Measurements from ENCODE around the gene TFAP2A.
A peak's percentile ranks its signal among the peaks of the same experiment; 100 is the strongest.

DNA sequence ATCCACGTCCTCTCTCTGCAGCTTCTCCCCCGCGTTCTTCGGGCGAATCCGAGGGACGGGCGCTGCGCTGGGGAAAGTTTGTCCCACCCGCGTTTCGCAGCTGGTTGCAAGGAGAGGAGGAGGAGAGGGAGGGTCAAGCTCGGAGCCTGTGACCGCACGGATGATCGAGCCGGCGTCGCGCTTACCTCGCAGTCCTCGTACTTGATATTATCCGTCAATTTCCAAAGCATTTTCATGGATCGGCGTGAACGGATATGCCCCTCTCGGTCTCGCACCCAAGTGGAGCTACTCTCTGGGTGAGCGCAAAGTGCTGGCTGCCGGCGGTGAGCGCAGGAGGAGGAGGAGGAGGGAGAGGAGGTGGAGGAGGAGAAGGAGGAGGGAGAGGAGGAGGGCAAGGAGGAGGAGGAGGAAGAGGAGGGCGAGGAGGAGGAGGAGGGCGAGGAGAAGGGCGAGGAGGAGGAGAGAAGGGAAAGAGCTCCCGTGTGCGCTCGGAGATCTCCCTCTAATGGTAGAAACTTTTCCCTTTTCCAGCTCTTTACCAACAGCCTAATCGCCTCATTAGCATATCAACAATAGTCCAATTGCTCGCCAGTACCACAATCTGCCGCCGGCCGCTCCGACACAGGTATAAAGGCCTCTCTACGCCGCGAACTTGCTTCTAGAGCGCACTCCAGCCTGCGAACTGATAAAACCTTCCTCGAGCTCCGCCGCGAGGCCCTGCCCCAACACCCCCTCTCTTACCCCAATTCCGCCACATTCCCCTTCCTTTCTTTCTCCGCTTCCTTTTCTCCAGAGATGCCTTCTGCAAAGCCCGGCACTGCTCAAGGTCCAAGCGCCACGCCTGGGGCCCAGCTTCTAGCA lies at the start of gene TFAP2A:
- TF ChIP-seq CTCF (conservative IDR thresholded peaks at IDR 0.05) (peak; percentile 76), ZFX (IDR thresholded peaks at IDR 0.05) (no peak)
